Stimulated activated CD8-positive, alpha-beta memory T cell treated with anti-CD3 and anti-CD28 coated beads, Interleukin-4, amount 100 ng/mL, for 24 hours (primary cell): Measurements from ENCODE around the gene LCN6.
"Not testable (repeated sequence)": the region's sequence is repeated elsewhere in the genome, so short reads cannot be mapped to it uniquely, and the experiment has no call there.

Experiments
- DNase-seq: peaks from one replicate; pipeline ENCODE4 v3.0.0-alpha.2; 2020; ENCODE audit warnings: low read depth

Gene LCN6

GRCh38 chr9:136759436-136760325 lies 11.4 kb upstream of the LCN6 start:
- no peak for DNase-seq

- DNase-seq = no peak
Measured at GRCh38 chr9:136759001-136759400, 10.7 kb upstream of the LCN6 start.

- no peak for DNase-seq
Measured at GRCh38 chr9:136757751-136758140, 9.4 kb upstream of the LCN6 start.

GRCh38 chr9:136757328-136757727 lies 9.0 kb upstream of the LCN6 start:
- DNase-seq = no peak

GRCh38 chr9:136756836-136757235 lies 8.5 kb upstream of the LCN6 start:
- no peak for DNase-seq

- DNase-seq = no peak
Measured at GRCh38 chr9:136756134-136756438, 7.8 kb upstream of the LCN6 start.

- DNase-seq = not testable (repeated sequence)
Measured at GRCh38 chr9:136755302-136756133, 7.2 kb upstream of the LCN6 start.

- DNase-seq = no peak
Measured at GRCh38 chr9:136754626-136755301, 6.4 kb upstream of the LCN6 start.

- no peak for DNase-seq
Measured at GRCh38 chr9:136754059-136754572, 5.8 kb upstream of the LCN6 start.

GRCh38 chr9:136753371-136754058 lies 5.2 kb upstream of the LCN6 start:
- no peak for DNase-seq

GRCh38 chr9:136751814-136752213 lies 3.5 kb upstream of the LCN6 start:
- DNase-seq = no peak

- DNase-seq = no peak
Measured at GRCh38 chr9:136751244-136751643, 2.9 kb upstream of the LCN6 start.

- DNase-seq = no peak
Measured at GRCh38 chr9:136750526-136750925, 2.2 kb upstream of the LCN6 start.

- no peak for DNase-seq
Measured at GRCh38 chr9:136748666-136749611, 614 bp upstream of the LCN6 start.

GRCh38 chr9:136747161-136748060 lies 914 bp downstream of the LCN6 start:
- DNase-seq = no peak

- no peak for DNase-seq
Measured at GRCh38 chr9:136746621-136747020, 1.7 kb downstream of the LCN6 start.

GRCh38 chr9:136746155-136746490 lies 2.2 kb downstream of the LCN6 start:
- DNase-seq = no peak

- DNase-seq = no peak
Measured at GRCh38 chr9:136745389-136746154, 2.8 kb downstream of the LCN6 start.

- no peak for DNase-seq
Measured at GRCh38 chr9:136744773-136745172, 3.6 kb downstream of the LCN6 start.
